Measurements from ENCODE around the gene LAGE3.

DNA sequence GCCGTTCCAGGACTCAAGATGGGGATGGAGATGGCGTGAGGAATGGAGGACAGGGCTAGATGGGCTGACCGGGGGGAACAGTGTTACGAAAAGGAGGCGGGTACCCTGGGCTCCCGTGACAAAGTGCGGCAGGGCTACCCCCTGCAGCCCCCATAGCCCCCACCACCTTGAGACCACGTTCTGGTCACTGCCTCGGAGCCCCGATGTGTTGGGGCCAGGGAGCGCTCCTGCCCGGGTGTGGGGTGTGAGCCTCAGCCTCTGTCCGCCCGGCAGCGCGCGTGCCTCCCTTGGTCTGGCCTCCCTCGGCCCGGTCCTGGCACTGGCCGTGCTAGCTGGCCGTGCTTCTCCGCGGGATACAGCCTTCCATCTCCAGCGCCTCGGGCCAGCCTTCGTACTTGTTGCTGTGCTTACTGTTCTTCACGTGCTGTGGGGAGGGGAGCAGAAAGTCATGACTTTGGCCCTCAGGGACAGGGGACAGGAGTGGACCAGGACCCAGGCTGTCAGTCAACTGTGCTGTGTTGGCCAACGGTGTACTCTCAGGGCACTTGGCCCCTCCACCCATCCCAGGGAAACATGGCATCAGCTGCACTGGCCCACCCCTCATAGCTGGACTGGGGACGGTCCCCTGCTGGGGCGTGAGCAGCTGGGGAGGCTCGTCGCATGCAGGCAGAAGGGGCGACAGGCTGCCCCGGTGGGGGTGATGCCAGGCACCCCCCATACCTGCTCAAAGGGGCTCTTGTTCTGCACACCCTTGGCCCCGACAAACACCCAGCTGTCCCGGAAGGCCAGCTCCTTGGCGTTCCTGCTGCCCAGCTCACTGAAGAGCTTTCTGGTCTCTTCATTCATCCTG, 27.6 kb upstream of the LAGE3 start:
- TF ChIP-seq POLR2A (IDR thresholded peaks at IDR 0.05): no peak
- TF ChIP-seq, protein P1, sequence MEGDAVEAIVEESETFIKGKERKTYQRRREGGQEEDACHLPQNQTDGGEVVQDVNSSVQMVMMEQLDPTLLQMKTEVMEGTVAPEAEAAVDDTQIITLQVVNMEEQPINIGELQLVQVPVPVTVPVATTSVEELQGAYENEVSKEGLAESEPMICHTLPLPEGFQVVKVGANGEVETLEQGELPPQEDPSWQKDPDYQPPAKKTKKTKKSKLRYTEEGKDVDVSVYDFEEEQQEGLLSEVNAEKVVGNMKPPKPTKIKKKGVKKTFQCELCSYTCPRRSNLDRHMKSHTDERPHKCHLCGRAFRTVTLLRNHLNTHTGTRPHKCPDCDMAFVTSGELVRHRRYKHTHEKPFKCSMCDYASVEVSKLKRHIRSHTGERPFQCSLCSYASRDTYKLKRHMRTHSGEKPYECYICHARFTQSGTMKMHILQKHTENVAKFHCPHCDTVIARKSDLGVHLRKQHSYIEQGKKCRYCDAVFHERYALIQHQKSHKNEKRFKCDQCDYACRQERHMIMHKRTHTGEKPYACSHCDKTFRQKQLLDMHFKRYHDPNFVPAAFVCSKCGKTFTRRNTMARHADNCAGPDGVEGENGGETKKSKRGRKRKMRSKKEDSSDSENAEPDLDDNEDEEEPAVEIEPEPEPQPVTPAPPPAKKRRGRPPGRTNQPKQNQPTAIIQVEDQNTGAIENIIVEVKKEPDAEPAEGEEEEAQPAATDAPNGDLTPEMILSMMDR (IDR thresholded peaks at IDR 0.05 in 4 of 5, conservative IDR thresholded peaks at IDR 0.05 in 1 of 5): no peak
